PC-9 (cell line): ENCODE data around the gene PLEKHM2.

Experiments
- EZH2 ChIP-seq: fragments of 200-600 bp; sonication (generic); IDR thresholded peaks from 2 replicates; pipeline ENCODE4 v1.8.0; 2017; ENCODE audit warnings: antibody characterized with exemption, low read depth
- TF ChIP-seq, protein P1 (sequence below): fragments of 200-600 bp; sonication (generic); conservative IDR thresholded peaks from 2 replicates; pipeline ENCODE4 v1.6.1; 2017; ENCODE audit warnings: mixed run types, antibody characterized with exemption, mild to moderate bottlenecking, moderate library complexity

DNA sequence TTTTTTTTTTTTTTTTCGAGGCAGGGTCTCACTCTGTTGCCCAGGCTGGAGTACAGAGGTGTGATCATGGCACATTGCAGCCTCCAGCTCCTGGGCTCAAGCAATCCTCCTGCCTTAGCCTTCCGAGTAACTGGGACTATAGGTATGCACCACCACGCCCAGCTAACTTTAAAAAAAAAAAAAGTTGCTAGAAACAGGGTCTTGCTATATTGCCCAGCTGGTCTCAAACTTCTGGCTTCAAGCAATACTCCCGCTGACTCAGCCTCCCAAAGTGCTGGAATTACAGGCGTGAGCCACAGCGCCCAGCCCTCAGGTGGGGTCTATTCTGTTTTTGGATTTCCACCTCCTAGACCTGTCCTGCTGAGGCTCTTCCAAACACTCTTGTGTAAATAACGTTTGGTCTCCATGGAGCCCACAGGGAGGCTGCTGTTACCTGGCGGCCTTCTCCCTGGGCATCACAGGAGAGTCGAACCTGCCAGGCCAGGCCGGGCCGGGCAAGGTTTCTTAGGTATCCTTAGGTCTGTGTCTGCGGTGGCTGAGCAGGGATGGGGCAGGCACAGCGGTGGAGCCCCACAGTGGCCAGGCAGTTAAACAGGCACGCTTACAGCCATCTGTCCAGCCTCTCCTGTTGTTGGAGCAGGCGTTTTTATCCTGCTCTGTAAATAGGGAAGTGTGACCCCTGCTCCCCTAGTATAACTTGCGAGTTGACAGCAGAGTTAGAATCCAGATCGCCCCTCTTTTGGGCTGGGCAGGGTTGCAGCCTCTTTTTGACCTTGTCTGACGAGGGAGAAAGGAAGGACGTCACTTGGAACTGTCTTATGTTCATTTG lies 18.8 kb downstream of the PLEKHM2 start:
- TF ChIP-seq, protein P1, sequence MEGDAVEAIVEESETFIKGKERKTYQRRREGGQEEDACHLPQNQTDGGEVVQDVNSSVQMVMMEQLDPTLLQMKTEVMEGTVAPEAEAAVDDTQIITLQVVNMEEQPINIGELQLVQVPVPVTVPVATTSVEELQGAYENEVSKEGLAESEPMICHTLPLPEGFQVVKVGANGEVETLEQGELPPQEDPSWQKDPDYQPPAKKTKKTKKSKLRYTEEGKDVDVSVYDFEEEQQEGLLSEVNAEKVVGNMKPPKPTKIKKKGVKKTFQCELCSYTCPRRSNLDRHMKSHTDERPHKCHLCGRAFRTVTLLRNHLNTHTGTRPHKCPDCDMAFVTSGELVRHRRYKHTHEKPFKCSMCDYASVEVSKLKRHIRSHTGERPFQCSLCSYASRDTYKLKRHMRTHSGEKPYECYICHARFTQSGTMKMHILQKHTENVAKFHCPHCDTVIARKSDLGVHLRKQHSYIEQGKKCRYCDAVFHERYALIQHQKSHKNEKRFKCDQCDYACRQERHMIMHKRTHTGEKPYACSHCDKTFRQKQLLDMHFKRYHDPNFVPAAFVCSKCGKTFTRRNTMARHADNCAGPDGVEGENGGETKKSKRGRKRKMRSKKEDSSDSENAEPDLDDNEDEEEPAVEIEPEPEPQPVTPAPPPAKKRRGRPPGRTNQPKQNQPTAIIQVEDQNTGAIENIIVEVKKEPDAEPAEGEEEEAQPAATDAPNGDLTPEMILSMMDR, result no peak
- TF ChIP-seq EZH2, result no peak
